HEK293 (cell line): ENCODE measurements around the gene EPM2A.

Experiments used
- CTCF ChIA-PET: fragments of 350-600 bp; formaldehyde crosslinking; extraction: SDS; loops from one replicate; lab custom pipeline; 2021; ENCODE audit warnings: antibody characterized with exemption; lab: Yijun Ruan, JAX
- POLR2A ChIA-PET: fragments of 300-600 bp; formaldehyde crosslinking; extraction: SDS; loops from one replicate; lab custom pipeline; 2020; ENCODE audit warnings: antibody characterized with exemption, inconsistent platforms; lab: Yijun Ruan, JAX
- H3K27ac ChIP-seq: fragments of 200-500 bp; sonication (Bioruptor generic); 2 replicates; pipeline ENCODE4 v1.5.1; 2014; ENCODE audit warnings: low read depth, low read length, control low read depth, inconsistent platforms; ENCODE audit errors: extremely low read depth
- H3K36me3 ChIP-seq, 2 experiments: fragments of 200-500 bp in 1 of 2; sonication (Bioruptor generic) in 1 of 2; 1 replicate in 1 of 2; 2 replicates in 1 of 2; pipeline ENCODE4 v1.5.1; 2014 to 2017; ENCODE audit warnings: inconsistent platforms in 2 of 2, low read length in 2 of 2; ENCODE audit not compliant: control insufficient read depth in 2 of 2, insufficient read depth in 1 of 2
- H3K4me1 ChIP-seq: fragments of 200-500 bp; sonication (Bioruptor generic); 2 replicates; pipeline ENCODE4 v1.5.1; 2014; ENCODE audit warnings: mild to moderate bottlenecking, low read length, inconsistent platforms; ENCODE audit not compliant: control insufficient read depth, insufficient read depth
- H3K4me3 ChIP-seq: 2 replicates; pipeline ENCODE4 v1.5.1; 2011; ENCODE audit warnings: low read depth, mild to moderate bottlenecking, control low read depth, low read length, moderate library complexity
- H3K9me3 ChIP-seq: fragments of 200-500 bp; sonication (Bioruptor generic); 2 replicates; pipeline ENCODE4 v1.5.1; 2014; ENCODE audit warnings: low read depth, low read length, inconsistent platforms; ENCODE audit not compliant: control insufficient read depth, insufficient read depth
- EGR2 ChIP-seq: fragments of 450-650 bp; formaldehyde crosslinking; IDR thresholded peaks from 2 replicates; pipeline ENCODE4 v1.5.1; 2016; ENCODE audit warnings: low read depth, missing biosample characterization, missing genetic modification characterization
- HOXC10 ChIP-seq: sonication (generic); formaldehyde crosslinking; IDR thresholded peaks from 2 replicates; pipeline ENCODE4 v1.8.1; 2023; ENCODE audit warnings: mild to moderate bottlenecking, missing genetic modification reagents
- HOXD13 ChIP-seq: sonication (generic); formaldehyde crosslinking; IDR thresholded peaks from 2 replicates; pipeline ENCODE4 v1.8.0; 2022; ENCODE audit warnings: missing genetic modification reagents, borderline replicate concordance
- INSM2 ChIP-seq: fragments of 450-650 bp; formaldehyde crosslinking; IDR thresholded peaks from 2 replicates; pipeline ENCODE4 v1.5.1; 2016; ENCODE audit warnings: missing biosample characterization, missing genetic modification characterization
- OVOL3 ChIP-seq: fragments of 450-650 bp; formaldehyde crosslinking; IDR thresholded peaks from 2 replicates; pipeline ENCODE4 v1.5.1; 2016; ENCODE audit warnings: missing biosample characterization, missing genetic modification characterization
- SP3 ChIP-seq: fragments of 450-650 bp; formaldehyde crosslinking; IDR thresholded peaks from 2 replicates; pipeline ENCODE4 v1.5.1; 2016; ENCODE audit warnings: missing biosample characterization, missing genetic modification characterization
- ZBTB10 ChIP-seq: fragments of 450-650 bp; formaldehyde crosslinking; IDR thresholded peaks from 2 replicates; pipeline ENCODE4 v1.5.1; 2016; ENCODE audit warnings: missing biosample characterization, missing genetic modification characterization
- ZNF121 ChIP-seq: fragments of 450-650 bp; formaldehyde crosslinking; IDR thresholded peaks from 2 replicates; pipeline ENCODE4 v1.5.1; 2016; ENCODE audit warnings: missing biosample characterization, missing genetic modification characterization
- ZNF175 ChIP-seq: fragments of 450-650 bp; formaldehyde crosslinking; IDR thresholded peaks from 2 replicates; pipeline ENCODE4 v1.5.1; 2016; ENCODE audit warnings: missing biosample characterization, missing genetic modification characterization
- ZNF324 ChIP-seq: fragments of 450-650 bp; formaldehyde crosslinking; IDR thresholded peaks from 2 replicates; pipeline ENCODE4 v1.5.1; 2016; ENCODE audit warnings: missing biosample characterization, missing genetic modification characterization
- ZNF404 ChIP-seq: fragments of 450-650 bp; formaldehyde crosslinking; IDR thresholded peaks from 2 replicates; pipeline ENCODE4 v1.5.1; 2017; ENCODE audit warnings: missing biosample characterization, missing genetic modification characterization
- ZNF48 ChIP-seq: fragments of 450-650 bp; formaldehyde crosslinking; IDR thresholded peaks from 2 replicates; pipeline ENCODE4 v1.5.1; 2016; ENCODE audit warnings: missing biosample characterization, missing genetic modification characterization
- ZNF488 ChIP-seq: fragments of 450-650 bp; formaldehyde crosslinking; IDR thresholded peaks from 2 replicates; pipeline ENCODE4 v1.5.1; 2016; ENCODE audit warnings: missing biosample characterization, missing genetic modification characterization
- ZNF521 ChIP-seq: fragments of 450-650 bp; formaldehyde crosslinking; IDR thresholded peaks from 2 replicates; pipeline ENCODE4 v1.5.1; 2017; ENCODE audit warnings: missing biosample characterization, mild to moderate bottlenecking, missing genetic modification characterization
- ZNF544 ChIP-seq: fragments of 450-650 bp; formaldehyde crosslinking; IDR thresholded peaks from 2 replicates; pipeline ENCODE4 v1.5.0; 2017; ENCODE audit warnings: missing biosample characterization, missing genetic modification characterization
- ZNF548 ChIP-seq: fragments of 450-650 bp; formaldehyde crosslinking; IDR thresholded peaks from 2 replicates; pipeline ENCODE4 v1.5.1; 2016; ENCODE audit warnings: missing biosample characterization, missing genetic modification characterization
- ZNF626 ChIP-seq: fragments of 450-650 bp; sonication (Bioruptor Pico); formaldehyde crosslinking; IDR thresholded peaks from 2 replicates; pipeline ENCODE4 v1.5.1; 2018; ENCODE audit warnings: missing biosample characterization, missing genetic modification characterization, inconsistent platforms
- ZNF654 ChIP-seq: fragments of 450-650 bp; formaldehyde crosslinking; IDR thresholded peaks from 2 replicates; pipeline ENCODE4 v1.5.1; 2016; ENCODE audit warnings: low read depth, missing biosample characterization, missing genetic modification characterization
- ZNF664 ChIP-seq: fragments of 450-650 bp; formaldehyde crosslinking; IDR thresholded peaks from 2 replicates; pipeline ENCODE4 v1.5.1; 2016; ENCODE audit warnings: missing biosample characterization, missing genetic modification characterization
- ZSCAN16 ChIP-seq: fragments of 450-650 bp; formaldehyde crosslinking; IDR thresholded peaks from 2 replicates; pipeline ENCODE4 v1.5.1; 2016; ENCODE audit warnings: missing biosample characterization, missing genetic modification characterization
- ZSCAN5A ChIP-seq: fragments of 450-650 bp; formaldehyde crosslinking; IDR thresholded peaks from 2 replicates; pipeline ENCODE4 v1.5.1; 2016; ENCODE audit warnings: missing biosample characterization, missing genetic modification characterization

EPM2A gene

GRCh38 chr6:145660676-145661075 lies 74.6 kb downstream of the EPM2A start:
- Histone ChIP-seq H3K9me3 (no peaks in the 10 kb centered on the region), H3K27ac (no peak overlapping the region), H3K4me3 (no peak overlapping the region), H3K4me1 (no peaks in the 10 kb centered on the region), H3K36me3 (no peaks in the 10 kb centered on the region)
- CTCF ChIA-PET: no interaction called here
- no peak for TF ChIP-seq HOXC10 (CRISPR knock-in tag)
- TF ChIP-seq ZNF548 (tag by site-specific recombination): no peak
- POLR2A ChIA-PET: no interaction called here

GRCh38 chr6:145656128-145656527 lies 79.2 kb downstream of the EPM2A start:
- ChIA-PET POLR2A (interaction anchor here (1.0 kb wide), 1 partner anchor 79 kb away, joined by 3 read pairs; no protein-coding TSS in a partner anchor), CTCF (interaction anchor here (0.7 kb wide), 1 partner anchor 273 kb away, joined by 4 read pairs; no protein-coding TSS in a partner anchor)
- H3K27ac ChIP-seq: no peak overlapping the region
- no peaks in the 10 kb centered on the region for H3K4me1 ChIP-seq
- no peak overlapping the region for H3K4me3 ChIP-seq
- H3K9me3 ChIP-seq: no peaks in the 10 kb centered on the region
- TF ChIP-seq EGR2 (tag by site-specific recombination): no peak
- no peak for TF ChIP-seq ZNF324 (tag by site-specific recombination)
- no peak for TF ChIP-seq ZNF521 (tag by site-specific recombination)
- TF ChIP-seq ZSCAN16: no peak
- TF ChIP-seq ZNF121: no peak
- TF ChIP-seq ZNF488 (tag by site-specific recombination): no peak
- TF ChIP-seq ZNF544 (tag by site-specific recombination): no peak
- TF ChIP-seq, all 188 proteins: peak for 0
- H3K36me3 ChIP-seq: no peaks in the 10 kb centered on the region

- Histone ChIP-seq H3K36me3 (no peaks in the 10 kb centered on the region), H3K4me1 (no peaks in the 10 kb centered on the region), H3K4me3 (no peak overlapping the region), H3K27ac (no peak overlapping the region), H3K9me3 (no peaks in the 10 kb centered on the region)
- ChIA-PET CTCF (no interaction called here), POLR2A (no interaction called here)
- TF ChIP-seq ZNF175 (tag by site-specific recombination) (no peak), ZNF48 (no peak), ZBTB10 (tag by site-specific recombination) (no peak), ZSCAN5A (tag by site-specific recombination) (no peak), ZNF654 (tag by site-specific recombination) (no peak), HOXD13 (no peak), ZNF404 (no peak), SP3 (no peak), INSM2 (no peak), OVOL3 (tag by site-specific recombination) (no peak), ZNF626 (tag by site-specific recombination) (no peak), ZNF664 (tag by site-specific recombination) (no peak)
Measured at GRCh38 chr6:145652572-145652971, 82.7 kb downstream of the EPM2A start.
